A172 (cell line): ENCODE data around the gene UBE3B. TPM values are rescaled to one million over a fixed set of nuclear protein-coding genes. Genes with fewer than 3 reads are reported as not detected.

Source experiments
- DNase-seq: peaks from one replicate; pipeline ENCODE4 v3.0.0-alpha.2; 2015; ENCODE audit warnings: low spot score
- total RNA-seq: library from RNA; depleted of rRNA; stranded (reverse); fragments of >200 nt; shearing (Covaris generic); gene quantifications from 2 replicates; pipeline ENCODE4 v1.2.3, GENCODE V29; 2014

Gene UBE3B
- total RNA-seq, 1 experiment from 2014 or later, result 30.2 TPM

- DNase-seq, result no peak
Observed at GRCh38 chr12:109550281-109550680, 72.8 kb downstream of the UBE3B start.

- no peak for DNase-seq
Observed at GRCh38 chr12:109551108-109551507, 73.7 kb downstream of the UBE3B start.

GRCh38 chr12:109552971-109553370 lies 75.5 kb downstream of the UBE3B start:
- DNase-seq, result no peak

GRCh38 chr12:109553483-109553882 lies 76.0 kb downstream of the UBE3B start:
- DNase-seq, result no peak

GRCh38 chr12:109553906-109554500 lies 76.6 kb downstream of the UBE3B start:
- DNase-seq, result no peak

- no peak for DNase-seq
Observed at GRCh38 chr12:109554761-109555160, 77.3 kb downstream of the UBE3B start.

- no peak for DNase-seq
Observed at GRCh38 chr12:109555431-109556315, 78.2 kb downstream of the UBE3B start.

GRCh38 chr12:109557200-109557599 lies 79.8 kb downstream of the UBE3B start:
- no peak for DNase-seq

- DNase-seq, result no peak
Observed at GRCh38 chr12:109557805-109558204, 80.4 kb downstream of the UBE3B start.

- no peak for DNase-seq
Observed at GRCh38 chr12:109558374-109559199, 81.2 kb downstream of the UBE3B start.

GRCh38 chr12:109559200-109559505 lies 81.7 kb downstream of the UBE3B start:
- no peak for DNase-seq

GRCh38 chr12:109559601-109560000 lies 82.2 kb downstream of the UBE3B start:
- no peak for DNase-seq

GRCh38 chr12:109560867-109561710 lies 83.7 kb downstream of the UBE3B start:
- no peak for DNase-seq

- no peak for DNase-seq
Observed at GRCh38 chr12:109561711-109562030, 84.2 kb downstream of the UBE3B start.

GRCh38 chr12:109562871-109563270 lies 85.4 kb downstream of the UBE3B start:
- no peak for DNase-seq

GRCh38 chr12:109563291-109564284 lies 86.2 kb downstream of the UBE3B start:
- DNase-seq, result no peak

- DNase-seq, result no peak
Observed at GRCh38 chr12:109566424-109566823, 89.0 kb downstream of the UBE3B start.

- no peak for DNase-seq
Observed at GRCh38 chr12:109567296-109567695, 89.9 kb downstream of the UBE3B start.

- DNase-seq, result no peak
Observed at GRCh38 chr12:109567967-109568366, 90.5 kb downstream of the UBE3B start.

- no peak for DNase-seq
Observed at GRCh38 chr12:109568486-109568885, 91.1 kb downstream of the UBE3B start.
